Stimulated activated CD8-positive, alpha-beta memory T cell treated with anti-CD3 and anti-CD28 coated beads, Interleukin-7, amount 100 ng/mL, for 4 hours (primary cell): ENCODE results near the gene BAHD1.
A peak's percentile ranks its signal among the peaks of the same experiment; 100 is the strongest.

ENCODE experiments used
- DNase-seq, 2 donors: peaks; one replicate each; pipeline ENCODE4 v3.0.0-alpha.2; 2020; ENCODE audit warnings: low read depth in 2 of 2

Gene BAHD1

DNA sequence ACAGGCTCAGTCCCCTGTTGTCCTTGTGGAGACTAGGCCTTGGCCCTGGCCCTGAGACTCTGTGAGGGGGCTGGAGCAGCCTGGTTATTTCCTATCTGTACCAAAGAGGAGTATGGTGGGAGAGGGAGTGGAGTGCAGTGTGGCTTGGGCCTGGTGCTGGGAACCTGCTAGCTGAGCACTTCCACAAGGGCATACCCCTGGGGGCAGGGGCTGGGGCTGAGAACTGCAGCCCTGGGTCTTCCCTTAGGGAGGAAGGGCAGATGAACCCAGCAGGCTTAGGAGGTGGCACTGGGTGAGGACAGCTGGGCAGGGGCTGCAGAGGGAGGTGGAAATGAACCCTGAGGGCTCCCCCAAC, 26.5 kb downstream of the BAHD1 start:
- DNase-seq: no peak

DNA sequence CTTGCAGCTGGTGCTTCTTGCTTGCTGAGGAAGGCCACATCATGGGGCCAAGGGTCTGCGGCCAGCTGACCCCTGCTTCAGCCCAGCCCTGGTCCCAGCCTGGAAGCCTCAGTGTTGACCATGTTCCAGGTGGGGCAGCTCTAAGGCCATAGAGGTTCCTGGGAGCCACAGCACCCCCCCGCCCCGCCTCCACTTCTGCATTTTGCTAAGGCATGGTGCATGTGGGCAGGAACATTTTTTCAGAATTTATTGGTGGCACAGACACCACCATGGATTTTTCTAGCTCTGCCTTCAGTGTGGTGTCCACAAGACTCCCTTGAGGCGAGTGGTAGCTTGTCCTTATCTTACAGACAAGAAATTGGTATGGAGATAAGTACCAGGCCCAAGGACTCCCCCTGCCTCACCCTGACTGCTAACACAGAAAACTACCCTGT, 28.2 kb downstream of the BAHD1 start:
- DNase-seq: no peak

DNA sequence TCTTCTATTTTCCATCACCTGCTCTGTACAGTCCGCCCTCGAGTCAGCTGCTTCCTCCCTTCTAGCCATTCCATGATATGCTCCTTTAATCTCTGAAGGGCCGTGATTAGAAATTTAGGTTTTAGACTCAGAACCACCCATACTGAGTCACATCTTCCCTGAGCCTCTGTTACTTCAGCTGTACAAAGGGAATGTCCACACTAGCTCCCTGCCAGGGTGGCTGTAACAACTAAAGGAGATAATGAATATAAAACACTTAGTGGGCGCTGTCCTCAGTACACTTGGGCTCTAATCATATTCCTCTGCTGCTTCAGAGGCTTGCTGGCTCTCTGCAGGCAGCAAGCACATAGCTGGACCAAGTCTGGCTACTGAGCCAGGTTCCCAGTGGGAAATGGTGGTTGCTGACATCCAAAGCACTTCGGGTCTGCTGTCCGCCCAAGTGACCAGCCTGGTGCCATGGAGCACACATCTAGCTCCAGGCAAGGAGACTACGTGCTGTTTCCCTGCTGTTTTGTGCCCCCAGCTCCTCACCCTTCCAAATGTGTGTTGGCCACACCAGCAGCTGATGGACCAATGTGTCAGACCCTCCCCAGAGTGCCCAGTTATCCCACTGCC, 29.1 kb downstream of the BAHD1 start:
- DNase-seq: no peak

DNA sequence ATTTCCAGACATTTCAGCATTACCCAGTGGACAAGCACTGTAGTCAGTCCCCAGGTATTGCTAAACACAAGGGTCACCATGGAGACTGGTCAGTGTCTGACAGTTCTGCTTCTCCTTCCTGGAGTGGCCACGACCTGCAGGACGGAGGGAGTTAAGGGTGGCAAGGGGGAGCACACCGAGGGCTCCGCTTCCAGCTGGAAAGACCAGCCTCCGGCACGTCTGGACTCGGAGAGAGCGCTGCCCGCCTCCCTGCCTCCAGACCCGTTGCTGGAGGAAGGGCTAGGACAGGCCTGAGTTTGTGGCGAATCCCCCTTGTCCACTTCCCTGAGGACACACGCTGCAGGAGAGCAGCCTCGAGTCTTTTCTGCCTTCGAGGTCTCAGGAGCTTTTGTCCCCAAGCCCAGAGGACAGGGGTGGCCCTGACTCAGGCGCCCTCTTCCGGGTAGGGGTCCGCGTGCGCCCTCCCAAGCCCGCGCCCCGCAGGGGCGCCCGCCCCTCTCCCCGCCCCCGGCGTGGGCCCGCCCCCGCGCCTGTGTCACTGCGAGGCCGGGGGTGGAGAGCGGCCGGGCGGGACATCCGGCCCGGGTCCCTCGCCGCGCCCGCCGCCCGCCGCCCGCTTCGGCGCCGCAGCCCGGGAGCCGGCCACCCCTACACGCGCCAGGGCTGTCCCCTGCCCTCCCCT, 29.8 kb downstream of the BAHD1 start, which contains the start of gene CHST14:
Gene CHST14 (plus strand): TSS at position 562 of the 682 bp plus-strand sequence. CDS start 230 bp downstream, outside the sequence.
- DNase-seq: peak in 1 of 2 donors; percentile 66

DNA sequence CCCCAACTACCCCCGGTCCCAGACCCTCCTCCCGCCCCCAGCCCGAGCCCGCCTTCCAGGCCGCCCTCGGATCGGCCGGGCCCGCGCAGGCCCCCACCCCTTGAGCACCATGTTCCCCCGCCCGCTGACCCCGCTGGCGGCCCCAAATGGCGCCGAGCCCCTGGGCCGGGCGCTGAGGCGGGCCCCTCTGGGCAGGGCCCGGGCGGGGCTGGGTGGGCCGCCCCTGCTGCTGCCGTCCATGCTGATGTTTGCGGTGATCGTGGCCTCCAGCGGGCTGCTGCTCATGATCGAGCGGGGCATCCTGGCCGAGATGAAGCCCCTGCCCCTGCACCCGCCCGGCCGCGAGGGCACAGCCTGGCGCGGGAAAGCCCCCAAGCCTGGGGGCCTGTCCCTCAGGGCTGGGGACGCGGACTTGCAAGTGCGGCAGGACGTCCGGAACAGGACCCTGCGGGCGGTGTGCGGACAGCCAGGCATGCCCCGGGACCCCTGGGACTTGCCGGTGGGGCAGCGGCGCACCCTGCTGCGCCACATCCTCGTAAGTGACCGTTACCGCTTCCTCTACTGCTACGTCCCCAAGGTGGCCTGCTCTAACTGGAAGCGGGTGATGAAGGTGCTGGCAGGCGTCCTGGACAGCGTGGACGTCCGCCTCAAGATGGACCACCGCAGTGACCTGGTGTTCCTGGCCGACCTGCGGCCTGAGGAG, 30.5 kb downstream of the BAHD1 start:
- DNase-seq: no peak

DNA sequence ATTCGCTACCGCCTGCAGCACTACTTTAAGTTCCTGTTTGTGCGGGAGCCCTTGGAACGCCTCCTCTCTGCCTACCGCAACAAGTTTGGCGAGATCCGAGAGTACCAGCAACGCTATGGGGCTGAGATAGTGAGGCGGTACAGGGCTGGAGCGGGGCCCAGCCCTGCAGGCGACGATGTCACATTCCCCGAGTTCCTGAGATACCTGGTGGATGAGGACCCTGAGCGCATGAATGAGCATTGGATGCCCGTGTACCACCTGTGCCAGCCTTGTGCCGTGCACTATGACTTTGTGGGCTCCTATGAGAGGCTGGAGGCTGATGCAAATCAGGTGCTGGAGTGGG, 31.0 kb downstream of the BAHD1 start:
- DNase-seq: no peak

DNA sequence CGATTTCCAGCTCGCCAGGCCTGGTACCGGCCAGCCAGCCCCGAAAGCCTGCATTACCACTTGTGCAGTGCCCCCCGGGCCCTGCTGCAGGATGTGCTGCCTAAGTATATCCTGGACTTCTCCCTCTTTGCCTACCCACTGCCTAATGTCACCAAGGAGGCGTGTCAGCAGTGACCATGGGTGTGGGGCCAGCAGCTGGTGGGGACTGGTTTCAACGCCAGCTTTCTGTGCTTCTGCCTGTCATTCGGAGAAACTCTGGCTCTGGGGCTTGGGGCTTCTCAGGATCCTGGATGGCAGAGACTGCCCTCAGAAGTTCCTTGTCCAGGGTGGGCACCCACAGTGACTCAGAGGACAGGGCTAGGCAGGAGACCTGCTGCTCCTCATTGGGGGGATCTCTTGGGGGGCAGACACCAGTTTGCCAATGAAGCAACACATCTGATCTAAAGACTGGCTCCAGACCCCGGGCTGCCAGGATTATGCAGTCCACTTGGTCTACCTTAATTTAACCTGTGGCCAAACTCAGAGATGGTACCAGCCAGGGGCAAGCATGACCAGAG, 31.5 kb downstream of the BAHD1 start:
- no peak for DNase-seq

DNA sequence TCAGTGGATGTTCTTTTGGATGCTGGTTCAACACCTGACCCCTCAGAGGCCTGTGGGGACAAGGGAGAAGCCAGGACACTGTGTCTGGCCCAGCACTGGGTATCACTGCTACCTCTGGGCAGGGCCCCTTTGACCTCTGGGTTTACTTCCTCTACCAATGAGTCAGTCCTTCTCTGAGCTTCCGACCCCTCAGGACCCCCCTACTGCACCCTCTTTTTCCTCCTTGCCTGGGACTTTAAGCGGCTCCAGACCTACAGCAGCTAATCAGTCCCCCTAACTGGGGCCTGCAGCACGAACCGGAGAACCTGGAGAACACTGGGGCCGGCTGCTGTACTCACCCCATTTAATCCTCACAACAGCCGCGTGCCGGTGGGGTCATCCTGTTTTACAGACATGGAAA, 33.8 kb downstream of the BAHD1 start:
- no peak for DNase-seq

DNA sequence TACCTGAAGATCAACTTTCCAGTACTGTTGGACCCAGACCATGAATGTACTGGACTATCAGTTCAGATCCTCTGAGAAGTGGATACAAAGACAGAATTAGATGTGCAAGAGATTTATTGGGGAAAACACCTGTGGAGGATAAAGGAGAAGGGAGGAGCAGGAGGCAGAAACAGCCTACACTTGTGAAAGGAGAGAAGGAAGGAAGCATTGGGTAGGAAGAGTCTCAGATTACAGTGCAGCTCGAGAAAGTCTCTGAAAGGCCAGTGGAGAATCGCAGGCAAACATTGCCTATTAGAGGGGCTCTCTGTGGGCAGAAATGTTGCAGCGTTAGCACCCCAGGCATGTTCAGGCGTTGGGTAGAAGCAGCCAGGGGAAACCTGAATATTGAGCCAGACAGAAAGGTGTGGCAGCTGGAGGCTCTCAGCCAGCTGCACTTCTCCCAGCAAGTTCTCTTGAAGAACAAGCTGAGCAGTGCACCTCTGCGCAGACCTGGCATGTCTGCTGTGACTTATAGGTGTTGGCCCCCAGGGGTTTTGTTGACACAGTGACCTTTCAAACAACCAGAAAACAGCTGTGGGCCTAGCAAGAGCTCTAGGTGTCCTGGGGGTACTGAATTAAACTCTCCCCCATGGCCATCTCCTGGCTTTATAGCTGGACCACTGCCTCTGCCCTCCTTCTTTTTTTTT, 37.0 kb downstream of the BAHD1 start:
- DNase-seq: no peak

DNA sequence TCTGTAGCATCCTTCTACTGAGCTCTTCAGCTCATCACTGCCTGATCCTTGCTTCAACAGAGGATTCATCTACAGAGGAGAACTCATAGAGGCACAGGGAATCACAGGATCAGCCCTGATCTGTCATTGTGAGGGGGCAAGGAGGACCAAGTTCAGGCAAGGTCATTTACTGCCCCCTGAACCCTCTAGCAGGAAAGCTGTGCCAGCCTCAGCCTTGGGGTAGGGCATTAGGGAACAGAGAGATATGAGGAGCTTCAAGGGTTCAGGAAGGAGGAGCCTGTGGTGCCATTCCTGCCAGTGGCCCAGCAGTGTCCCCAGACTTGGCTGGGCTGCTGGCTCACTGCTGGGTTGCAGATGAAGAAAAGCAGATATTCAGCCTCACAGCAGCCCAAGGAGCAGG, 38.3 kb downstream of the BAHD1 start:
- no peak for DNase-seq

DNA sequence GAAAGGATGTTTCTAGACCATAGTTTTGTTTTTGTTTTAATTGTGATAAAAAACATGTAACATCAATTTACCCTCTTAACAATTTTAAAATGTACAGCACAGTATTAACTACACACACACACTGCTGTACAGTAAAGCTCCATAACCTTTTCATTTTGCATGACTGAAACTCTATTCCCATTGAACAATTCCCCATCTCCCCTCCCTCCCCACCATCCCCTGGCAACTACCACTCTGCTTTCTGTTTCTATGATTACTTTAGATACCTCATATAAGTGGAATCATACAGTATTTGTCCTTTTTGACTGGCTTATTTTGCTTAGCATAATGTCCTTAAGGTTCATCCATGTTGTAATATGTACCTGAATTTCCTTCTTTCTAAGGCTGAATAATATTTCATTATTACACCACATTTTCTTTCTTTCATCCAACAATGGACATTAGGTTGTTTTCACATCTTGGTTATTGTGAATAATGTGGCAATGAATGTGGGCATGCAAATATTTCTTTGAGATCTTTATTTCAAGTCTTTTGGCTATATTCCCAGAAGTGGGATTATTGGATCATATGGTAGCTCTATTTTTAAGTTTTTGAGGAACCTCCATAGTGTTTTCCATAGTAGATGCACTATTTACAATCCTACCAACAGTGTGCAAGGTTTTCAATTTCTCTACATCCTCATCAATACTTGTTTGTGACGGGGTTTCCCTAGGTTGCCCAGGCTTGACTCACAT, 40.8 kb downstream of the BAHD1 start:
- DNase-seq: no peak

DNA sequence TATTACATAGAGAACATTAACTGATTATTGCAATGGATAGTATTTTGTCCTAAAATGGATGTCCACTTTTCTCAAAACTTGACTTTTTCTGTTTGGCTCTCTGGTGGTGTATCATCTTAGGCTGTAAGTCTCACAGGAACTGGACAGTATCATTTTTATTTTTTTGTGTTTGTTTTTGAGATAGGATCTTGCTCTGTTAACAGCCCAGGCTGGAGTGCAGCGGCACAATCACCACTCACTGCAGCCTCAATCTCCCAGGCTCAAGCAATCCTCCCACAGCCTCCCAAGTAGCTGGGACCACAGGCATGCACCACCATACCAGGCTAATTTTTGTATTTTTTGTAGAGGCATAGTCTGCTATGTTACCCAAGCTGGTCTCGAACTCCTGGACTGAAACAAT, 43.2 kb downstream of the BAHD1 start:
- DNase-seq: no peak

DNA sequence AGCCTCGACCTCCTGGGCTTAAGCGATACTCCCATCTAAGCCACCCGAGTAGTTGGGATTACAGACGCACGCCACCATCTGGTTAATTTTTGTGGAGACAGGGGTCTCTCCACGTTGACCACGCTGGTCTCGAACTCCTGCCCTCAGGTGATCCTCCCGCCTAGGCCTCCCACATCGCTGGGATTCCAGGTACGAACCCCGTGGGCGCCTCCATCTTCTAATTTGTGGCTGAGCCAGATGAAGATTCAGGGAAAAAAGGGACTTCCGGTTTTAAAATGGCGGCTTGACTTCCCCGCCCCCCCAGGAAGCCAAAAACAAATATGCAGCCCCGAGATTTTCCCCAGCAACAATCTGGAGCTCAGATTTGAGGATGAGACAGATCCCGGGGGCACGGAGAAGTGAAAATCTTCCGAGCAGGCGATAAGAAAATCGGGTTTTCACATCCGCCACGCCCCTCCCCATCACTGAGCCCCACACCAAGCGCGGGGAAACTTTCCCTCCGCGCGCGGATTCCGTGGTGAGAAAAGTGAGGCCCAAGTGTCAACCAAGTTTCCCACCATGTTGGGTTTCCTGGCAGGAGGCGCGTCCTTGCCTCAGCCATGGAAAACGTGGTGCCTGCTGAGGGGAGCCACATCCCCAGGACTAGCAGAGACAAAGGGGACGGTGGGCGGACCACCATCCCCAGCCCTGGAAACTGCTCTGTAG, 45.5 kb downstream of the BAHD1 start:
- DNase-seq: no peak

DNA sequence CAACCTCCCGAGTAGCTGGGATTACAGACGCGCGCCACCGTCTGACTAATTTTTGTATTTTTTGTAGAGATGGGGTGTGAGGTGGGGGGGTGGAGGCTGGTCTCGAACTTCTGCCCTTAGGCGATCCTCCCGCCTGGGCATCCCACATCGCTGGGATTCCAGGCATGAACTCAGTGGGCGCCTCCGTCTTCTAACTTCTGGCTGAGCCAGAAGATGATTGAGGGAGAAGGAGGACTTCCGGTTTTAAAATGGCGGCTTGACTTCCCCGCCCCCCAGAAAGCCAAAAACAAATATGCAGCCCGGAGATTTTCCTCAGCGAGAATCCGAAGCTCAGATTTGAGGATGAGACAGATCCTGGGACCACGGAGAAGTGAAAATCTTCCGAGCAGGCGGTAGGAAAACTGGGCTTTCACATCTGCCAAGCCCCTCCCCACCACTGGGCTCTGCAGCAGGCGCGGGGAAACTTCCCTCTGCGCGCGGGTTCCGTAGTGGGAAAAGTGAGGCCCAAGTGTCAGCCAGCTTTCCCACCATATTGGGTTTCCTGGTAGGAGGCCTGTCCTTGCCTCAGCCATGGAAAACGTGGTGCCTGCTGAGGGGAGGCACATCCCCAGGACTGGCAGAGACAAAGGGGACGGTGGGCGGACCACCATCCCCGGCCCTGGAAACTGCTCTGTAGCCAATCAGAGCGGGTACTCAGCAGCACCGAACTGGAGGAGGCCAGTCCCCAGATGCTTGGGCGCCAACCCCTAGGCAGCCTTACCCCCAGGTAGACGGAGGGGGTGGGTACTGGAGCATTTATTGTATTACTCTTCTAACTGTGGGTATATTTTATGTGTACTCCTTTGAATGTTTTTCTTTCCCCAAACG, 47.3 kb downstream of the BAHD1 start:
- no peak for DNase-seq

DNA sequence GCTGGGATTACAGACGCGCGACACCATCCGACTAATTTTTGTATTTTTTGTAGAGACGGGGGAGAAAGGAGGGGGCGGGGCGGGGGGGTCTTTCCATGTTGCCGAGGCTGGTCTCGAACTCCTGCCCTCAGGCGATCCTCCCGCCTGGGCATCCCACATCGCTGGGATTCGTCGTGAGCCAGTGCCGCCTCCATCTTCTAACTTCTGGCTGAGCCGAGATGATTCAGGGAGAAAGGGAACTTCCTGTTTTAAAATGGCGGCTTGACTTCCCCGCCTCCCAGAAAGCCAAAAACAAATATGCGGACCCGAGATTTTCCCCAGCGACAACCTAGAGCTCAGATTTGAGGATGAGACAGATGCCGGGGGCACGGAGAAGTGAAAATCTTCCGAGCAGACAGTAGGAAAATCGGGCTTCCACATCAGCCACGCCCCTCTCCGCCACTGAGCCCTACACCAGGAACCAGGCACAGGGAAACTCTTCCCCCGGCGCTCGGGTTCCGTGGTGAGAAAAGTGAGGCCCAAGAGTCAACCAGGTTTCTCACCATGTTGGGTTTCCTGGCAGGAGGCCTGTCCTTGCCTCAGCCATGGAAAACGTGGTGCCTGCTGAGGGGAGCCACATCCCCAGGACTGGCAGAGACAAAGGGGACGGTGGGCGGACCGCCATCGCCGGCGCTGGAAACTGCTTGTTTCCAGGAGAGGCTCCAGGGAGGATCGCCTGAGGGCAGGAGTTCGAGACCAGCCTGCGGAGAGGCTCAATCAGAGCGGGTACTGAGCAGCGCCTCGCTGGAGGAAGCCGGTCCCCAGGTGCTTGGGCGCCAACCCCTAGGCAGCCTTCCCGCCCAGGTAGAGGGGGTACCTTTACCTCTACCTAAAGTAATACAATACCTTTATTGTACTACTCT, 48.8 kb downstream of the BAHD1 start:
- DNase-seq: no peak

DNA sequence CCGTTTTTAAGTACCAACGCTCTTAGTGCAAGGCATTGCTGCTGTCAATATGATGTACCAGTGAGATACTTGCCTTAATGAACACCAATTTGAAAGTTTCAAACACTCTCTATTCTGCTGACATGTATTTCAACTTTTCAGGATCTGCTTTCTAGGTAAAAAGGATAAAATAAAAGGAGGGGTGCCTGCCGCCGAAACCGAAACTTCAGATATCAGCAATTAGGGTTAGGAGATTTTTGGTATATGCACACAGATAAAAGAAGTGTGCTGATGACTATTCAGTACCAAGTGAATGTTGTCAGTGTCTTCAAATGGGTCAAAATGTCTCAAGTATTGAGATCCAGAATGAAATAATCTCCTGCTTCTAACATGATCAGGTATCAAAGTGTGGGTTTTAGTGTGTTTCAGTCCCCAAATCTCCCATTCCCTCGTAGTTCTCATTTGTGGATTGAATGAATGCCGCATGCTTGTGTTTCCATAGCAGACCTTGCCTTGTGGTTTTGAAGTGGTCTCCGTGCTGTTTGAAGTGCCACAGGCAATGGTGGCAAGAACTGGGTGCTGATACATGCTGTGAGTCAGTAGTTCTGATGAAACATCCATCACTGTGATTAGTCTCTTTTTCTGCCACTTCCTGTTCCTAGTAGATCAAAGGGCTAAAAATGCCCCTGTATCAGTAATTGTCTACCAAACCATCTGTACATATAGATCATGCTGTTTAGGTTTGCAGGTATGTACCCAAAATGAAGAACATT, 52.5 kb downstream of the BAHD1 start:
- peak; percentile 47 to 60 for DNase-seq

DNA sequence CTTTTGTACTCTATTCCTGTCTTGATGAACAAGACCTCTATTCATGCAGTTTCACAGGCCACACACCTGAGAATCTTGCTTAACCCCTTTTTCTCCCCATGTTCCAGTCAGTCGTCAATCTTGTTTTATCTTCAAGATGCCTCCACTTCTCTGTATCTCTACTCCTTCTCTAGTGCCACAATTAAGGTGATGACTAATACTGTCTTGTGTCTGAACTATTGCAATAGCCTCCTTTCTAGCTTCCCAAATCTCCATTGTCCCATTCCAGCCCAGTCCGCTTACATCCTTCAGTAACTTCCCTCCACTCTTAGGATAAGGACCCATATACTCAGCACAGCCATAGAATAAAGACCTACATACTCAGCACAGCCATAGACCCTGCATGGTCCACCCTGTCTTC, 54.8 kb downstream of the BAHD1 start:
- no peak for DNase-seq

DNA sequence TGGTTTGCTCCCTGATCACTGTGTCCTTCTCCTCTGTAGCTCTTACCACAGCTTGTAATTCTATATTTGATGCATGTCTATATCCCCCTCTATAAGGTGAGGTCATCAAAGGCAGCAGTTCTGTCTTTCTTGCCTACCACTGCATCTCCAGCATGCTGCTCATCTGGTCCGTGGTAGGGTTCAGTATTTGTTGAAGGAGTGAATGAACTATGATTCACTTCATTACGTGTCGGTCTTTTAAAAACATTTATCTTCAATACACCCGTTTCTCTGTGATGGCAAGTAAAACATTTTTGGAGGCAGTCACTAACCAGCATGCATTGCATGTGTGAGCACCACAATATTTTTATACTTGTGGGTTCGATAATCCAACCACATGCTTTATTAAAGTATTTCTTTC, 57.7 kb downstream of the BAHD1 start:
- no peak for DNase-seq
